Left forelimb (tissue), 1 donor: Measurements from ENCODE around the gene TMEM107.
"Not testable (repeated sequence)": the region's sequence is repeated elsewhere in the genome, so short reads cannot be mapped to it uniquely, and the experiment has no call there.

Experiments used
- DNase-seq: peaks from one replicate; pipeline ENCODE4 v3.0.0-alpha.2; 2018; ENCODE audit warnings: low spot score

The TMEM107 gene

GRCh38 chr17:8189711-8190477, 13.7 kb upstream of the TMEM107 start, which contains the start of gene BORCS6:
TSS of gene BORCS6 (minus strand) at chr17:8190180. CDS start at chr17:8190140, 40 bp downstream.
- DNase-seq = peak; percentile 94

DNA sequence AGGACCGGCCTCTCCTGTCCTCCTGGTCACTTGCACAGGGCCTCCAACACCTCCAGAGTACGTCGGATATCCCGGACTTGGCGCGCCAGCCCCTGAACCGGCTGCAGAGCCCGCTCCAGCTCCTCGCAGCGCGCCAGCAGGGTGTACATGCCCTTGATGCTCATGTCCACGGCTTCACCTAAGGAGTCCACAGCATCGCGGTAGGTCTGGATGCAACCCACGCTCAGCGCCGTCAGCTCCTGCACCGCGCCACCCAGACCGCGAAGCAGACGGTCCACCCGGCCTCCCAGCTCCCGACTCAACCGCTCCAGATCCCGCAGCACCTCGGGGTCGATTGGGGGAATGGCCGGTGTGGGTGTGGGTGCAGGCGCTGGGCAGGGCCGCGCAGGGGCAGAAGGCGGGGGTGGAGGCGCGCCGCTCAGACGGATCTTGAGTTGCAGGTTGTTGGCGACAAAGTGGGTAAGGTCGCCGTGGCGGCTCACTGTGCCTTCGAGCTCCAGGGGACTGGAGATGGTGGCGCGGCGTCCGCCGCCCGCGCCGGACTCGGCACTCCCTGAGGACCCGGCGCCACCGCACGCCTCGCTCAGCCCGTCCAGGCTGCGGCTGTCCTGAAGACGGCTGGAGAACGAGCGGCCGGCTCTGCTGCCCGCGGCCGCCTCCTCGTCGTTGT, 13.0 kb upstream of the TMEM107 start:
- no peak for DNase-seq

DNA sequence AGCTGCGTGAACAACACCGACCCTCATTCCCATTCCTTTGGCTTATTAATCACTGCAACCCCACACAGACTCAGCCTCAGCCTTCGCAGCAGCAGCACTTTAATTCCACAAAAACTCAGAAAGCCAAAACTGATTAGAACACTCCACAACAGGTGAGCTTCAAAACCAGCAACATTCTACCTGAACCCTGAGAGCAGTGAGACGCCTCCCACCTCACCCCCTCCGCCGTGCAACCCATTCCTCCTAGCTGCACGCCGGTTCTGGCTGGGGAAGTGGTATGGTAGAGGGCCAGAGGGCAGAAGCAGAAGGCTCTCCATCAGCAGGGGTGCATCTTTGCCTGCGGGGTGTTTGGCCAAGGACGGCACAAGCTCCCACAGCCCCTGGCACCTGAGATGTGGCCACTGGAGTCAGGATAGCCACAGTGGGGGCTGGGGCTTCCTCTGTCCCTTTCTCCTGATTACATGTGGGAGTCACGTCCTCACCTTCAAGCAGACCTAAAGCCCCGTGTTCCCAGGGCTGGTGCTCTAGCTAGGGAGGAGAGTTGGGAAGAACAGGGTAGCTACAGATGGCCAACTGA, 12.2 kb upstream of the TMEM107 start:
- DNase-seq = no peak

GRCh38 chr17:8187517-8188262, 11.5 kb upstream of the TMEM107 start:
- peak; percentile 94 for DNase-seq

DNA sequence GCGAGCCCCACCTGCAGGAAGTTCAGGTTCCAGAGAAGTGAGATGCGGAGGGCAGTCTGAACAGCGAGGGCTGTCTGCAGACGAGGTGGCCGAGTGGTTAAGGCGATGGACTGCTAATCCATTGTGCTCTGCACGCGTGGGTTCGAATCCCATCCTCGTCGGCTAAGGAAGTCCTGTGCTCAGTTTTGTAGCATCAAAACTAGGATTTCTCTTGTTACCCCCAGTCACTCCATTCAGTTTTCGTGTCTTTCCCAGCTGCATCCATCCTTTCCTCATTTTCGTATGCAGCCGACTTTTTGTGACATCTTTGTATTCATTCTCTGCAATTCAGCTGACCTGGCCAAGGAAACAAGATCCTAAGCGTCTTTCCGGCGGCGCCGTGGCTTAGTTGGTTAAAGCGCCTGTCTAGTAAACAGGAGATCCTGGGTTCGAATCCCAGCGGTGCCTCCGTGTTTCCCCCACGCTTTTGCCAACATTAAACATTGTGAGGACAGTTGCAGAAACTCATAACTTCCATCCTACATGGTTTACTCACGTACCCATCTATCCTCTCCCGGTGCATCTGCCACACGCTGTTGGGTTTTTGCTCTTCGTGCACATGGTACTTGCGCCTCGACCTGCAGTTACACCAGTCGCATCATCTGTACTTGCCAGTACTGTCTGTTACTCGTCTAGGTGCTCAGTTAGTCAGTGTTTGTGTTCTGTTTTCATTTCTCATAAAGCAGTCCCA, 10.8 kb upstream of the TMEM107 start:
- peak; percentile 98 for DNase-seq

- no peak for DNase-seq
These were observed 10.2 kb upstream of the TMEM107 start for GRCh38 chr17:8186446-8186786.

DNA sequence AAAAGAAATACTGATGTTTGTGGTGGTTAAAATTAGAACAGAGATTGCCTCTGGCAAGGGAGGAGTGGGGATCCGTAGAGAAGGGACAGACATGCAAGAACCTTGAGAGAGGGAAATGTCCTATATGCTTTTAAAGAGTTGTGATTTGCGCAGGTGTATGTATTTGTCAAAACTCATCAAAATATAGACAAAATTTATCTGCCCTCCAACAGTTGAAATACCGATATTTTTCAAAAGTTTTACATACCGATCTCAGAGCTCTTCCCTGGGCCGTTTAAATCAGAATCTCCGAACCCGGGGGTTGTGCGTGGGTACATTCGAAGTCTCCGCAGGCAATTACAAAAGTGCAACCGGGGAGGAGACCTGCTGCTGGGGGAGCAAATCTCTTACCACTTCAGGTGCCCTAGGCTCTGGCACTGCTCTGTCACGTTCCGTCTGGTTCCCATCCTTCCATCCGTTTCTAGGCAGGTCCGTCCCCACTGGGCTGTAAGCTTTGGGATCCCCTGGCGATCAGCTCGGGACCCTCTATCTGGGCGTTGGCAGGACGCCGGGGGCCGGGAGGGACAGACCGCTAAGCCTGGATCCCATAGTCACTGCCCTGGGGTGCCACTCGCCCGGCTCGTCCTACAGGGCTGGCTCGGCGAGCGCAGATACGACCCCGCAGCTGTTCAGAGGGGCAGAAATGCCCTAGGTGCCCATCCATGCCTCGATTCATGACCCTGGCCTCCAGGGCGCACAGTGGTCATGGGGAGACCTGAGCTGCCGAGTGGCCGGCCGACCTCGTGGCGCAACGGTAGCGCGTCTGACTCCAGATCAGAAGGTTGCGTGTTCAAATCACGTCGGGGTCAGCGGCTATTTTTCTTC, 9.6 kb upstream of the TMEM107 start:
- DNase-seq = peak; percentile 98

GRCh38 chr17:8176998-8177731, 985 bp upstream of the TMEM107 start:
- no peak for DNase-seq

DNA sequence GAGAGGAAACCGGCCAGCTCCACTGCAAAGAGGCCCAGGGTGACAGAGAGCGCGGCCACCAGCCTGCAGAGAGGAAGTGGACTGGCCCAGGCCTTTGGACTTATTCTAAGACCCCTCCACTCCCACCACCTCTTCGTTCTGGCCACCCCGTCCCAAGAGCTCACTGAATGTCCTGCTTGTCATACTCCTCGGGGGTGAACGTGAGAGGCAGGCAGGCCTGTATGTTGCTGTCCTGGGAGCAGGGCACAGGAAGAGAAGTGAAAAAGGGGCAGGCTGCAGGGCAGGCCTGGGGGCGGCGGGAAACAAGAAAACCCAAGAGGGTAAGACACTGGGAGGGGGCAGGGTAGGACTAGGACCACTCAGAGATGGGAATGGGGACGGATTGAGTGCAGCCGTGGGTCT, 384 bp downstream of the TMEM107 start:
- no peak for DNase-seq

- no peak for DNase-seq
These were observed 2.3 kb downstream of the TMEM107 start for GRCh38 chr17:8173871-8174322.

- DNase-seq = no peak
These were observed 2.9 kb downstream of the TMEM107 start for GRCh38 chr17:8173056-8173870.

GRCh38 chr17:8170186-8170585, 6.0 kb downstream of the TMEM107 start:
- not testable (repeated sequence) for DNase-seq

DNA sequence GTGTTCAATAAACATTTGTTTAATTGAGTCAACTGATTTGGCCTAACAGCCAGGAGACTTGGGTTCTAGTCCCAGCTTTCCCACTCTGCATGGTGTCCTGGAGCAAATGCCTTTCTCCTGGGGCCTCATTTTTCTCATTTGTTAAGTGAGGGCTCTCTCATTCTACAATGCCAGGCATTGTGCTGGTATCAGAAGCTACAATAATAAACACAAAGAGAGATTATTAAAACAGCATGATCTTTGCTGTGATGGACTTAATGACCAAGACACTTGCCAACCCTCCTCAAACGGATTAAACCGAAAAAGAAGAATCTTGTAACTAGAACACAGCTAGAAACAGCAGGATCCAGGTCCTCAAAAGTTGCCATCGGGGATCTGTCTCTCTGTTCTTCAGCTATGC, 8.7 kb downstream of the TMEM107 start:
- no peak for DNase-seq

GRCh38 chr17:8166731-8167130, 9.4 kb downstream of the TMEM107 start:
- DNase-seq = no peak

- no peak for DNase-seq
These were observed 11.4 kb downstream of the TMEM107 start for GRCh38 chr17:8164815-8165131.

GRCh38 chr17:8163978-8164814, 12.0 kb downstream of the TMEM107 start:
- DNase-seq = no peak

DNA sequence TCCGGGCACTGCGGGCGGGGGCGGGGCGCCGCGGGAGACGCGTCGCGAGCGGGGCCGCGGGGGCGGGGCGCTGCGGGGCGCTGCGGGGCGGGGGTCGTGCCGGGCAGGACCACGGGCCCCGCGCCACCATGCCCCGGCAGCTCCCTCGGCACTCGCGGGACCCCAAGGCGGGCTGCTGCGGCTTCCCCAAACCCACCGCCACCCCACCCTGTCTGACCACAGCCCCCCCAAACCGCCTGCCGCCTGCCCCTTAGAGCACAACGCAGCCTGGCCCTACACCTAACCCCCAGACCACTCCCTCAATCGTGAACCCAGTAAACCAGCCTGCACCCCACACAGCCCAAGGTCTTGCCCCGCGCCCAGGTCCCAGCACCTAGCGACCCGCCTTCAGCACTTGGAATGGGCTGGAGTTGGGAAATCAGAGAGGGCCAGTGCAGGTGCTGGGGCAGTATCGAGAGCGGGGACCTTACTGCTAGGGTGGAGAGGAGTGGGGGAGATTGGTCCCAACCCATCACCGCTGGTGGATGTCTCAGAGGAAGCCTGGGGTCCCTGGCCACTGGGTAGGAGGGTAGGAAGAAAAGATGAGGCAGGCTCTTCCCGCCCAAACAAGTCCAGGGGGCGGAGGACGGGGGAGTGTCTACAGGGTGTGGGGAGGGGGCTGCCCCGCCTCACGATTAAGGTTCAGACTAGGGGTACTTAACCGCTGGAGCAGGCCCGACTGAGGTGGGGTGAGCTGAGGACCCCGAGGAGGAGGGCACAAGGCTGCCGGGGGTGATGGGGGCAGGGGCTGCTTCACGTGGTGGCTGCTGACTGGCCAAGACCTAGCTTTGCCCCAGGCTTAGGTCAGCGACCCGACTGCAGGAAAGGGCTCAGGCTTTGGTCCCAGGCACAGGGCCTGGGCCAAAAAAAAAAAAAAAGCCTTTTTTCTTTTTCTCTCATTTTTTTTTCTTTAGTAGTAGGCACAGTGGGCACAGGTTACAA, 12.9 kb downstream of the TMEM107 start:
- DNase-seq = no peak
